Activated CD8-positive, alpha-beta memory T cell treated with anti-CD3 and anti-CD28 coated beads, Interleukin-2, amount 50 U/mL, for 48 hours (primary cell): ENCODE measurements around the gene ARL4A.
"Not testable (repeated sequence)": the region's sequence is repeated elsewhere in the genome, so short reads cannot be mapped to it uniquely, and the experiment has no call there.

Experiments used
- DNase-seq: peaks from one replicate; pipeline ENCODE4 v3.0.0-alpha.2; 2020

ARL4A gene

DNA sequence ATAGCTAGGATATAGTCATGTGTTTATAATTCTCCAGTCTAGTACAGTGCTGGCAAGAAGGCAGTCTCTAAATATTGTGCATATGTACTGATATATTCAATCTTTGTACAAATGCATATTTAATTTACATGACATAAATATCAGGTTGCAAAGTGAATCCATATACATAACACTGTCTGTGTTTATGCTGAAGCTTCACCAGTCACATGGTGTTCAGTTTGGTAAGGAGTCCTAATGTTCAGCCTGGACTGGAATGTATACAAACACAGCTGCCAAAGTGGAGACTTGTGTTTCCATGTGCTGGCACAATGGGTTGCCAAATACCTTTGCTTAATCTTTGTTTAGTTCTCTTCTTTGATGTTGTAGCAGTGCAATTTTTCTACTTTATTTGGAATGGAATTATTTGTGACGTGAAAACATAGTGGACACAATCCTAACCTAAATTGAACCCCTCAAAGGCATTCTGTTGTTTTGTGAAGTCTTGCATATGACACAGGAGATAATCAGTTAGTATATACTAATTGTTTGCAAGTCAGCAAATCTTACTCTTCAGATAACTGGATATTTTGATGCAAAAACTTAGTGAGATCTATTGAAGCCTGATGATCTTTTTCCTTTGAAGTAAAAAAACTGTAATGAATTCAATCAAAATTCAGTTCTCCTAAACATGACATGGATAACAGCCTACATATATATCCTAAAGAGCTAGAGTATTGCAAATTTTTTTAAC, 17.3 kb upstream of the ARL4A start:
- no peak for DNase-seq

DNA sequence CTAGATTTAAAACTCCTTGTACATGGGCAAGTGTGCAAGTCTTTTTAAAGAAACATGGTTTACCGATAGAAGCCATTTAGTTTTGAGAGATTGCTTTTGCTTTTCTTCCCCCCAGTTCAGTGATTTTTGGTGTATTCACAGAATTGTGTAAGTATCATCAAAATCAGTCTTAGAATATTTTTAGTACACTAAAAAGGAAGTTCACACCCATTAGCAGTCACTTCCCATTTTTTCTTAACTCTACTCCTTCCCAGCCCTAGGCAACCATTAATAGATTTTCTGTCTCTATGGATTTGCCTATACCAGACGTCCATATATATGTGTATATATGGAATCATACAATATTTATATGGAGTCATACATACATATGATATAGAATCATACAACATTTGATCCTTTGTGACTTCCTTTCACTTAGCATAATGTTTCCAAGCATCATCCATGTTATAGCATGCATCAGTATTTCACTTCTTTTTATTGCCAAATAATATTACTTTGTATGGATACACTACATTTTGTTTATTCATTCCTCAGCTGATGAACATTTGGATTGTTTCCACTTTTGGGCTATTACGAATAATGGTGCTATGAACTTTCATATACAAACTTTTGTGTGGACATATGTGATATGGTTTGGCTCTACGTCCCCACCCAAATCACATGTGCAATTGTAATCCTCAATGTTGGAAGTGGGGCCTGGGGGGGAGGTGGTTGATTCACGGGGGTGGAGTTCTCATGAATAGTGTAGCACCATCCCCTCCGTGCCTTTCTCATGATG, 16.5 kb upstream of the ARL4A start:
- DNase-seq: no peak

DNA sequence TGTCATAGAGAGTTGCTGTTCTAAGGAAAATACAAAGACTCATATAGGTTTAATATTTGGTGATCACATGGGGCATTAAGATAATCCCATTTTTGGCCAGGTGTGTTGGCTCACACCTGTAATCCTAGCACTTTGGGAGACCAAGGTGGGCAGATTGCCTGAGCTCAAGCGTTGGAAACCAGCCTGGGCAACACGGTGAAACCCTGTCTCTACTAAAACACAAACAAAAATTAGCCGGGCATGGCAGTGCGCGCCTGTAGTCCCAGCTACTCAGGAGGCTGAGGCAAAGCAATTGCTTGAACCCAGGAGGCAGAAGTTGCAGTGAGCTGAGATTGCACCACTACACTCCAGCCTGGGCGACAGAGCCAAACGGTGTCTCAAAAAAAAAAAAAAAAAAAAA, 14.0 kb upstream of the ARL4A start:
- not testable (repeated sequence) for DNase-seq

- DNase-seq: no peak
These were observed 13.4 kb upstream of the ARL4A start for GRCh38 chr7:12674053-12674452.

- no peak for DNase-seq
These were observed 12.6 kb upstream of the ARL4A start for GRCh38 chr7:12674861-12675260.

- no peak for DNase-seq
These were observed 3.5 kb upstream of the ARL4A start for GRCh38 chr7:12683678-12684585.

GRCh38 chr7:12684733-12685132, 2.7 kb upstream of the ARL4A start:
- no peak for DNase-seq

DNA sequence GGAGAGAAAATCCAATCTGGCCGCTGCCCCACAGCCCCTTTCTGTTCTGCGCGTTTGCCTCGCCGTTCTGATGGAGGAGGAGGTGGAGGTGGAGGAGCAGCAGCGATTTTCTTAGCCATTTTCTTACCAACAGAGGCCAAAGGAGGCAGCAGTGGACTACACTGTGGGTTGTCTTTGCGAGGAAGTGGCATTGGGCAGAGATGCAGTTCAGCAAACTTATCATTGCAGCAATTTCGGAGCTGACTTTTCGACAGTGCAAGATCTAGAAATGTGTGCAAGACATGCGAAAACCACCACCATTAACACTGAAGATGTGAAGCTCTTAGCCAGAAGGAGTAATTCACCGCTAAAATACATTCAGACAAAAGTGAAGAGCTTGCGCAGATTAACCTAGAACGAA, 1.9 kb upstream of the ARL4A start:
- no peak for DNase-seq

DNA sequence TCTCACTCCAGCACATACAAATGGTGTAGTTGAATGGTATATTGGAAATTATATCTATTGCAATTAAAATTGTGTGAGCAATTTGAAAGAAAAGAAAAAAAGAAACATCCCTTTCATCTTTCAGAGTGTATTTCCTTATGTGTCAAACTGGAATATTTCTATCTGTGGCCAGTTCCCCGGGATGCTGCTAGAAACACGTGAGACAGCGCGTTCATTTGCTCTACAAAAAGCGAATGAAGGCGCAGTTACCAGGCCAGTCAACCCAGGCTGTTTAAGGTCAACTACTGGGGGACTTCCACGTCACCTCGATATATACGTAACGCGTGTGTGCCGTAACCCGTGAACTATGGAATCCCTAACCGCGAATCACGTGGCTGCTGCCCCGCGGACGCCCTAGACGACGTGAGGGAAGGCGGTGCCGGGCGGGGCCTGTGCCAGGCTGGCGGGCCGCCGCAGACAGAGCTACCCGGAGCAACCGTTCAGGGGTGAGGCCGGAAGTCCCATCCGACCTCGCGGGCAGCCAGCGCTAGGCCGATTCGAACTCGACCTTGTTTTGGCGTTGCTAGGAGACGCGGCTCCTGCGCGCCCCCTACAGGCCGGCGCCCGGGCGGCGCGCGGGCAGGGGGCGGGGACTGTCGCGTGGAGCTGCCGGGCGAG, 1.1 kb upstream of the ARL4A start:
- peak; percentile 98 for DNase-seq

- no peak for DNase-seq
These were observed 312 bp downstream of the ARL4A start for GRCh38 chr7:12687718-12688171.

DNA sequence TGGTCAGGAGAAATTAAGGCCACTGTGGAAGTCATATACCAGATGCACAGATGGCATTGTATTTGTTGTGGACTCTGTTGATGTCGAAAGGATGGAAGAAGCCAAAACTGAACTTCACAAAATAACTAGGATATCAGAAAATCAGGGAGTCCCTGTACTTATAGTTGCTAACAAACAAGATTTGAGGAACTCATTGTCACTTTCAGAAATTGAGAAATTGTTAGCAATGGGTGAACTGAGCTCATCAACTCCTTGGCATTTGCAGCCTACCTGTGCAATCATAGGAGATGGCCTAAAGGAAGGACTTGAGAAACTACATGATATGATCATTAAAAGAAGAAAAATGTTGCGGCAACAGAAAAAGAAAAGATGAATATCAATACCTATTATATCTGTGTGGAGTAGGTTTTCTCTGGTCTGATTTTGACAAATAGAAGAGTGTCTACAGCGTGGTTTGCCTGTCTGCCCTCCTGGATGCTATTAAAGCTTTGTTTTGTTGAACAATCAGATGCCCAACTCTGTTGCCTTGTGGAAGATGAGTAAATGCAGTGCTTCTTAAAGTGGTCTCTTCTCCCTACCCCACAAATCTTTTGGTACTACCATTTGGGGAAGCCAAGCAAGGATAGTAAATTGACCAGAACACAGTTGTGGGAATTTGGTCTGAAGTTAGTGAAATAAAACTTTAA, 1.2 kb downstream of the ARL4A start:
- not testable (repeated sequence) for DNase-seq

GRCh38 chr7:12689451-12689850, 2.0 kb downstream of the ARL4A start:
- no peak for DNase-seq

DNA sequence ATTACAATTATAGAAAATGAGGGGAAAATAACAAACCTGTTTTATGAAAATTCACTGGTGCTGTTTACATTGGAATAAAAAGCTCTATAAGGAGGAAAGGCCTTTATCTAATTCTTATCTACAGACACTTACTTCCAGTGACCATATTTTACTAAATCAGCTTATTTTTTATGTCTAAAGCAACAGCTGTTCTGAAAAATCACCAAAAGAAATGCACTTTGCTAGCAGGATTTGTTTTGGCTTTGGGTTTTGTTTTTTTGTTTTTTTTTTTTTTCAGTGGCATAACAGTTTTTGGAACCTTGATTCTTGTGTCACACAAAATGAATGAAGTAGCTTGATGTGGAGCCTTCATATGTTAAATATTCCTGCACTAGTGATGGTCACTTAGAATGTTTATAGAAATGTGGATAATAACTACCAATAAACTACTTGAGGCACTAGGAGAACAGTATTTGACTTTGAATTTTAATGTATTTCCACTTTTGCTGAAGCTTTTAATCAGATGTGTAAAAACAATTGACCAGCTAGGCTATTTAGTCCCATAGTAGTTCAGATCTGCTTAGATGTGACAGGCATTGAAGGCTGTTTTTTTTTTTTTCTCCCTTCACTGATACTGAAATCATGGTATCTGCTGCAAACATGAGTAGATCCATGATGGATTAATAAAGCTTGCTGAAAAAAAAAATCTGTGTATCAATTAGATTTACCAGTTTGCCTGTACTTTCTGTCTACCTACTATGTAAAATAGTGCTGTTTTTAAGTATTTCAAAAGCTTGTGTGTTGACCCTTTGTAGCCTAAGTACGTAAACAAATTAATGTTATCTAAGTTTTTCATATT, 2.8 kb downstream of the ARL4A start:
- DNase-seq: no peak

DNA sequence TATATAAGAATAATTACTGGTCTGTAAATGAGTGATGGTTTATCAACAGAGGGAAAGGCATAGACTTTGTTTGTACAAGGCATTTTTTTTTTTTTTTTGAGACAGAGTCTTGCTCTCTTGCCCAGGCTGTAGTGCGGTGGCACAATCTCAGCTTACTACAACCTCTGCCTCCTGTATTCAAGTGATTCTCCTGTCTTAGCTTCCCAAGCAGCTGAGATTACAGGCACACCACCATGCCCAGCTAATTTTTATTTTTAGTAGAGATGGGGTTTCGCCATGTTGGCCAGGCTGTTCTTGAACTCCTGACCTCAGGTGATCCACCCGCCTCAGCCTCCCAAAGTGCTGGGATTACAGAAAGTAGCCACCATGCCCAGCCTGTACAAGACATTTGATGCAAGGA, 4.0 kb downstream of the ARL4A start:
- not testable (repeated sequence) for DNase-seq

DNA sequence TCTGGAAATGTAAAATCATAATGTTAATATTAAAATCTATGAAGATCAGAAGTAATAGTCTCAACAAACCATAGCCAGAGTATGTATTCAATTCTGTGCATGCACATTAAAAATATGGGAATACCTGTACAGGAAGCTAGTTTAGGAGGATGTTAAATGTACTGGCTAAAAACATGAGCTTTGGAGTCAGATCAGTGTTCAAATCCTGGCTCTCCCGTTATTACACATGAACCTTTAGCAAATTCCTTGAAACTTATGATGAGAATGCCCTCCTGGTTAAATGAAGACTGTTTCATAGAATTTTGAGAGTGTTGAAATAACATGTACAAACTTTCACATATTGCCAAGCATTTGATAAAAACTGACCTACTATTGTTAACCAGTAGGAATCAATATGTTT, 4.6 kb downstream of the ARL4A start:
- no peak for DNase-seq

DNA sequence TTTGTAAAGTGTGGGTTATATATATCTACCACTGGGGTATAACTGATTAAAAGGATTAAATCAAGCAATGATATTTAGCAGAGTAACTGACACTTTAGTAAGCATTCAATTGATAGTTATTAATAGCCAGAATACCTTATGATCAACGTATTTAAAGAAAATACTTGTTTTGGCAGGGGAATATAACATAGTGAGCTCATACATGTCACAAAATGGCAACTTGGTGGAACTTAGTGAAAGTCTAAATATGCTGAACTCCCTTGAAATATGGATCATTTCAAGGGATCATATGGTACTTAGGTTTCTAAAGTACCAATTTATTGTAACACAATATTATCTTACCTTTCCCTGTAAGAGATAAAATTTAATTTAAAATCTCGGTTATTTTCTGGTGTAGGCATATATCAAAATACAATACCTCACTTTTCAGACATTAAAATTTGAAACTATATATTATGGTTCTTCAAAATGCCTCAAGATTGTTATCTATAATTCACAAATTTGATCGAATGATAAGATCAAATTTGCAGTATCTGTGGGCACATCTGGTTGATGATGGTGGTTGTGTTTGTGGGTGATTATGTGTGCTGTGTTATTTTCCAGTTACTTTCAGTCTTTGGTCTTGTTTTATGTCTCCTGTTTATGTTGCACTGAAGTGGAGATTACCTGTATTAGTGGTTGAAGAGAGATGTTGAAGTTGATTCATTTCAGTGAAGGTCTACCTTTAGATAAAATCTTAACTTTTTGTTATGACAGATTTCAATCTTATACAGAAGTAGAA, 5.2 kb downstream of the ARL4A start:
- no peak for DNase-seq

DNA sequence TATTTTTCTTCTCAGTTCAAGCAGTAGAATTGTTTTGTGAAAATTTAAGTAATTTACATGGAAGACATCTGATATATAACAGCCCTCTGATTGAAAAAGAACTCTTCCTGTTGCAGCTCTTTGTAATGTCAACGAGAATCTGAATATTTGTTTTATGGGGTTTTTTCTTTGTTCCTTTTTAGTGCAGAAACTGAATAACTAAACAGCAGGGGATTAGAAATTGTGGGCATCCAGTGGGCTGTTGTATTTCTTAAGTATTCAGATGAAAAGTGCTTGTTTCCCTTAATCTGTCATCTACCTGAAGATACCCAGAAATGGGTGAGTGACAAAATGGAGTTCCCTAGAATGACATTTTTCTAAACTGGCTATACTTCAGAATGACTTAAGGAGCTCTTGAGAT, 7.4 kb downstream of the ARL4A start:
- no peak for DNase-seq

DNA sequence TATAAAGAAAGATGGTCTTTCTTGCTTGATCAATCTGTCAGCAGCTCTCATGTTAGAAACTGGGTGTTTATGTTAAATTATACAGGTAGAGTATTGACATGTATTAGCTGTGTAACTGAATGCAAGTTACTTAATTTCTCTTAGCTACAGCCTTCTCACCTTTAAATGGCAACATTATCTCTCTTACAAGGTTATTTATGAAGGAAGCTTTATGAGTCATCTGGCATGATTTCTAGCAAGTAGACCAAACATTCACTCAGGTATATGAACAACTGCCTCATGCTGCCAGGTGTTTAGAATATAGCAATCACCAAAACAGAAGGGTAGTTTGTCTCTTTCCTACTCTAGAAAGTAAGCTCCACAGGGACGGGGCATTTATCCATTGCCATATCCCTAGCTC, 8.5 kb downstream of the ARL4A start:
- DNase-seq: no peak

DNA sequence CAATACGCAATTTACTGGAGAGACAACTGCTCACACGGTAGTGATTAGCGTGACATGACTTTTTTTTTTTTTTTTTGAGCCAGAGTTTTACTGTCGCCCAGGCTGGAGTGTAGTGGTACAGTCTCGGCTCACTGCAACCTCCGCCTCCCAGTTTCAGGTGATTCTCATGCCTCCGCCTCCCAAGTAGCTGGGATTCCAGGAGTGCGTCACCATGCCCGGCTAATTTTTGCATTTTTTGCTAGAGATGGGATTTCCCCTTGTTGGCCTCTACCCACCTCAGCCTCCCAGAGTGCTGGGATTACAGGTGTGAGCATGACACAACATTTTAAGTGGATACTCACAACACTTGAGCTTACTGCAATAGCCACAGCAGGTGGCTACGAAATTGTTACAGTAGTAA, 11.9 kb downstream of the ARL4A start:
- no peak for DNase-seq

GRCh38 chr7:12701433-12701832, 14.0 kb downstream of the ARL4A start:
- no peak for DNase-seq
